Stimulated activated CD8-positive, alpha-beta memory T cell treated with anti-CD3 and anti-CD28 coated beads, Interleukin-7, amount 100 ng/mL, for 24 hours (primary cell): Measurements from ENCODE around the gene MEF2D.

Experiments
- DNase-seq: peaks from one replicate; pipeline ENCODE4 v3.0.0-alpha.2; 2020; ENCODE audit warnings: low read depth

Gene MEF2D

GRCh38 chr1:156499842-156500542 lies 583 bp downstream of the MEF2D start:
- DNase-seq = no peak

GRCh38 chr1:156499194-156499841 lies 1.3 kb downstream of the MEF2D start:
- DNase-seq = no peak

GRCh38 chr1:156498432-156499193 lies 2.0 kb downstream of the MEF2D start:
- no peak for DNase-seq

GRCh38 chr1:156497743-156498431 lies 2.7 kb downstream of the MEF2D start:
- no peak for DNase-seq

GRCh38 chr1:156497078-156497742 lies 3.4 kb downstream of the MEF2D start:
- no peak for DNase-seq

GRCh38 chr1:156496211-156496761 lies 4.3 kb downstream of the MEF2D start:
- no peak for DNase-seq

- no peak for DNase-seq
These were observed 5.0 kb downstream of the MEF2D start for GRCh38 chr1:156495401-156496140.

GRCh38 chr1:156494309-156494895 lies 6.2 kb downstream of the MEF2D start:
- no peak for DNase-seq

GRCh38 chr1:156493742-156494141 lies 6.8 kb downstream of the MEF2D start:
- no peak for DNase-seq

GRCh38 chr1:156493154-156493631 lies 7.4 kb downstream of the MEF2D start:
- DNase-seq = no peak

GRCh38 chr1:156492591-156493080 lies 7.9 kb downstream of the MEF2D start:
- no peak for DNase-seq

- DNase-seq = no peak
These were observed 8.5 kb downstream of the MEF2D start for GRCh38 chr1:156492013-156492590.

GRCh38 chr1:156491151-156491949 lies 9.2 kb downstream of the MEF2D start:
- no peak for DNase-seq

- no peak for DNase-seq
These were observed 10.1 kb downstream of the MEF2D start for GRCh38 chr1:156490401-156491032.

GRCh38 chr1:156489935-156490293 lies 10.7 kb downstream of the MEF2D start:
- no peak for DNase-seq

GRCh38 chr1:156489166-156489934 lies 11.2 kb downstream of the MEF2D start:
- DNase-seq = no peak

GRCh38 chr1:156488566-156489165 lies 11.9 kb downstream of the MEF2D start:
- no peak for DNase-seq
